NCI-H1092 treated with DMSO at 0.1 percent for 48 hours (cell line): ENCODE results near the gene CSRP2.

Experiments used
- DNase-seq: peaks from one replicate; lab custom pipeline; 2025; lab: John Stamatoyannopoulos, UW

Gene CSRP2

GRCh38 chr12:76891609-76892008, 12.8 kb upstream of the CSRP2 start:
- no peak for DNase-seq

- DNase-seq: no peak
Measured at GRCh38 chr12:76890151-76891143, 11.6 kb upstream of the CSRP2 start.

GRCh38 chr12:76888775-76889174, 10.0 kb upstream of the CSRP2 start:
- no peak for DNase-seq

DNA sequence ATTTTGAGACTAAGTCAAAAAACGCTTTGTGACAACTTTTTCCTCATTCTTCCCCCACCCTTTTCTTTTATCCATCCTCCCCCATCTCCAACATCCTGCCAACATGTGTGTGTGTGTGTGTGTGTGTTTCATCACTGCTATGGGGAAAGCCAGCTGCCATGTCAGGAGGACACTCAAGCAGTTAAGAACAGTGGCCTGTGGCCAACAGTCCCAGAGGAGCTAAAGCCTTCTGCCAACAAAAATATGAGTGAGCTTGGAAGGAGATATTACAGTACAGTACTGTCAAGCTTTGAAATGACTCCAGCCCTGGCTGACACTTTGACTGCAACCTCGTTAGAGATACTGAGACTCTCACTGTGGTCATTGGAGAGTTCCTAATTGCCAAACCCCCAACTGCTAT, 5.0 kb upstream of the CSRP2 start:
- no peak for DNase-seq

DNA sequence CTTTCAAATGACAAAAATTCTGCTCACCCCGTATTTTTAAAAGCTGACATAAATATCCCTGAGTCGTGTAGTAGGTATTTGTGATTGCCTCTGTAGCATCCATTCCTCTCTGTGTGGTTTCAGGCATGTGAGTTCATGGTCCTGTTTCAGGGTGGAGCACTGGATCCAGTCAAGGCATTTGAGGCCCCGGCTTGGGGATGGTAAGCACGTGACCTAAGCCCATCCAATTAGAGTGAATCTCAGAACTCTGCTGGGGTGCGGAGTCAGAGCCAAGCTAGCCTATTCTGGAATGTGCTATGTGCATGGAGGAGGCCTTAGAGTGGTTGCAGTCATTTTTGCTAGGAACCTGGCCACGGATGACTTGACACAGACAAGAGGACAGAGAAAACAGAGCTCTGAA, 4.3 kb upstream of the CSRP2 start:
- DNase-seq: no peak

- no peak for DNase-seq
Measured at GRCh38 chr12:76882367-76882766, 3.5 kb upstream of the CSRP2 start.

DNA sequence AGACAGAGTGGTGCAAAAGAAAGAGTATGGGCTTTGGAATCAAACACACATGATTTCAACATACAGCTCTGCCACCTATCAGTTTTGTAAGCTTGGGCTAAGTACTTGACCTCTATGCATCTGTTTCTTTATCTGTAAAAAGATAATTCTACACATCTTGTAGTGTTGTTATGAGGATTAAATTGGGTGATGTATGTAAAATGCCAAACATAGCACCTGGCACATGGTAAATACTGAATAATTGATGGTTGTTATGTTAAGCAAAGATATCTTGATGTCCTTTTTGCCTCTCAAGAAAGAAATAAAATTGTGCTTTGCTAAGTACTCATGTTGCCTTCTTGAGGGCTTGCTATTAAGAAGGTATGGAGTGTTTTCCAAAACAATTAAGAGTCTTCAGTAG, 2.3 kb upstream of the CSRP2 start:
- DNase-seq: no peak

- DNase-seq: no peak
Measured at GRCh38 chr12:76880519-76881023, 1.8 kb upstream of the CSRP2 start.

GRCh38 chr12:76879710-76880518, 1.1 kb upstream of the CSRP2 start:
- DNase-seq: no peak

DNA sequence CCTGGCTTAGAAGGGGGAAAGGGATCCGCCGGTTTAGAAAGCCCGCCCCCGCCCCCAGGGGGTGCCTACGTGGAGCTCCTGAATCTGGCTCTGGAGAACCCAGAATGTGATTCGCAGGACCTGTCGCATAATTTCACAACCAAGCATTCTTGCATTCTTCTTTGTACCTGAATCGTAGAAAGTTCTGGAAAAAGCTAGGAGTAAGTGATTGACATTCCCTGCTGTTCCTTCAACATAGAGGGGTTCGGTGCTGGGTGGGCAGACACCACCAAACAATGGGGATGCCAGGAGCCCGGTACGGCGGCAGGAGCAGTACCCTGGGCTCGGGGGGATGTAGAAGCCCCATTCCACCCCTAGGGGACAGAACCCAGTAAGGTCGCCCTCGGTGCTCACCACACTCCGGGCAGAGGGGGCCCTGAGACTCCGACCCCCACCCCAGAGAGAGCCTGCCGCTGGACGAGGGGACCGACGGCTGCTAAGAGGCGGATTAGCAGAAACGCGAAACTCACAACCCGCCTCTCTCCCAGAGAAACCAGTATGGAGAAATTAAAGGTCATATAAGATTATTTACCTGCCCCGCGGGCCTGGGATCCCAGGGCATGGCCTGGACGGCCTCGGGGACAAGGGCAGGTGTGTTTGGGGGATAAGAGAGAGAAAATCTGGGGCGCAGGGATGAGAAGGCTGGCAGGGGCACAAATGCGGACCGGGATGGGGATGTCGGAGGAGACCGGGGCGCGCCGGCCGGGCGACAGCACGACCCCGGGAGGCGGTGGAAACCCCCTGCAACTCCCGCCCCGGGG, 520 bp downstream of the CSRP2 start:
- peak; percentile 21 for DNase-seq

DNA sequence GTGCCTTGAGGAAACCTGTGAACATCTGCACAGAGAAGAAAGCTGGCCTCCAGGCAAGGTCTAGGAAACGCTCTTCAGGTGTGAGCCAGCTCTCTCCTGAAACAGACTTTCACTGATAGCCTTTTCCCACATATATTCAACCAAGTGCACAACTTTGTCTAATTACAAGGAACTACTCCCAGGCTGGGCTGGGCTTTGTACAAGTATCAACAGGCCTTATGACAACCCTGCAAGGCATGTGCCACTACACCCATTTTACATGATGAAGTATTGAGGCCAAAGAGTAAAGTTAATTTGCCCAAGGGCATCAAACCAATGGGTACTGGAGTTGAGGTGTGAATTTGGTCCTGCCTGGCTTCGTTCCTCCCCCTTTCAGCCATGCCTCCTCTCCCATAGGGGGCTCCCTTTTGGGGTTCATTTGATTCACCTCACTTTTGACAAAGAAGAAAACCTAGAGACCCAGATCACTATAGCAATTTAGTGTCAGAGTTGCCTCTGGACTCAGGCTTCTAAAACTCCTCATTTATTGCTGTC, 2.1 kb downstream of the CSRP2 start:
- no peak for DNase-seq

GRCh38 chr12:76874491-76875190, 4.2 kb downstream of the CSRP2 start:
- no peak for DNase-seq

- no peak for DNase-seq
Measured at GRCh38 chr12:76874027-76874426, 4.8 kb downstream of the CSRP2 start.

DNA sequence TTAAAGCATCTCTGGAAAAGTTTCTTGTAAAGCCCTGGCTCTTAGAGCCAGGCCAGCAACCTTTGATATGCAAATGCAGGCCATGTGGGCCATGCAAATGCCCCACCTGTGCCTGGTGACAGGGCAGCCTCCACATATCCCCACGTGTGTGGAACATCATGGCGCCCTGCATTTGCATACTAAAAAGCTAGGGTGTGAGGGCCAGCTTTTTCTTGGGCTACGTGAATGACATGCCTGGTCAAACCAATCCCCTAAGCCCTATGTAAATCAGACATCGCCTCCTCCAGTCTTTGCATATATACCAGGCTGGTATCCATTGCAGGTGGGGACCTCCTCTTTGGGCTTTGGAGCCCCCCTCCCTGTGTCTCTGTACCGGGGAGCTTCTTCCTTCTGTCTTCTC, 6.4 kb downstream of the CSRP2 start:
- DNase-seq: no peak

DNA sequence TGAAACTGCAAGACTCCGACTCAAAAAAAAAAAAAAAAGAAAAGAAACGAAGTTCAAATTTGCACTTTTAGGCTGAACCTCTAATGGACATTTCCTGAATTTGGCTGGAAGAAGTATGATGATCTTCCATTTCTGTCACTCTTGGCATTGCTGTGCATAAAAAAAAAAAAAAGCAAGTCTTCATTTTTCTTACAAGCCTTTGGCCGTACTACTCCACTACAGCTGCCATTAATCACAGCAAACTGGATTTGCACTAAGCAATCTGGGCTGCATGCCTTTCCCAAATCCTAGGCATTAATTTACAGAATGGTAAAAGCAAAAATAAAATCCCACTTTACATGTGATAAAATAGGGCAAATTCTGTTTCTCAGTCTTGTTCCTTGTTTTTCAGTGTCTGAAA, 7.1 kb downstream of the CSRP2 start:
- no peak for DNase-seq

DNA sequence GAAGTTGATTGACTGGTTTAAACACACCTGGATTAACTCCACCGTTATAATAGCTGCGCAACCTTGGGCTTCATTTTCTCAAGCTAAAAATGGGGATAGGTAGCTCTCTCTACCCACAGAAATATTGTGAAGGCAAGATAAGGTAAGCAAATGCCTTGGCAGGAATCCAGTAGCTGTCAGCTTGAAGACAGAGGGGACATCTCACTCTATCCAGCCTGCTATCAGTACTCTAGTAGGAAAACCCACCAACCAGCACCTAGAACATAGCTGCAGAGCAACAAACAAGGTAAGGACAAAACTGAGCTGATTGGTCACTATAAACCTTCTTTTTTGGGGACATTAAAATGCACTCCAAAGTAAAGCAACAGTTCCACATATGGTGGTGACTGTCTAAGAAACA, 7.7 kb downstream of the CSRP2 start:
- DNase-seq: no peak

DNA sequence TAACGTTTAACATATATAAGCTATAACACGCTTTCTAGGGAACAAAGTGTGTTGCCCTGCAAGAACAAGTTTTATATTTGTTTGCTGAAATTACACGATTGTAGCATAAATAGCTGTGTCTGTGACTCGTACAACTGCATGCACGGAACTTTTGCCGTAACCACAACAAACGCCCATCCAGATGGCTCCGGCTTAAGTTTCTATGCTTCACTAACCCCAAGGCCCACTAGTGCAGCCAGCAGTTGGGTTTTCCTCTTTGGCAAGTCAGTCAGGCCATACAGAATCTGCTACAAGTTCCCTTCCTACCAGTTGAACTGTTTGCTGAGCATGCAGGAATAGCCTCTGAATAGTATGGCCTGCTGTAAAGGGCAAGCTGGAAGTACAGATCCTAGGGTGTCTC, 12.1 kb downstream of the CSRP2 start:
- DNase-seq: no peak

- DNase-seq: no peak
Measured at GRCh38 chr12:76866151-76866567, 12.7 kb downstream of the CSRP2 start.

DNA sequence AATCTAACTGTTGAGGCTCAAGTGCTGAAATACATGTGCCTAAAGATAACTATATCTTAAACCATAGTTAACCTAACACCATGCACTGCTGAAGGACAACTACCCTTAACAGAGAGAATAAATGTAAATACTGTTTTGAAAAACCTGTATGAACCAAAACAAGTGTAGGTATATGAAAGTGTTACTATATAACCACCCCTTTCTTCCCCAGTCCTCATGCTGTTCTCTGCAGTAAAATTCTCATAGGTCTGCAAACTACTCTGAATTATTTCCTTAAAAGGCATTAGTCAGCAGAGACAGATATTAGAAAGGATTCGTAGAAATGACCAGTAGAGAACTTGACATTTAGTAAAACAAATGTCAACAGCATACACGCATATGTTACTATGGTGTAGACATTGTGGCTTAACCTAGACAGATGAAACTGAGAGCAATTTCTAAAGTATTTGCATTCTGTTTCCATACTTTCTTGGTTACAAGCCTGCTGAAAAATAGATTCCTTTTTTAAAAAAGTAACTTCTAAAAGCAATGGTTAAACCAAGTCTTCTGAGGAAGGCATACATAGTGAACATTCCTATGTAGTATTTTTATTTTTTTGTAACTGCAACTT, 13.9 kb downstream of the CSRP2 start:
- DNase-seq: no peak

DNA sequence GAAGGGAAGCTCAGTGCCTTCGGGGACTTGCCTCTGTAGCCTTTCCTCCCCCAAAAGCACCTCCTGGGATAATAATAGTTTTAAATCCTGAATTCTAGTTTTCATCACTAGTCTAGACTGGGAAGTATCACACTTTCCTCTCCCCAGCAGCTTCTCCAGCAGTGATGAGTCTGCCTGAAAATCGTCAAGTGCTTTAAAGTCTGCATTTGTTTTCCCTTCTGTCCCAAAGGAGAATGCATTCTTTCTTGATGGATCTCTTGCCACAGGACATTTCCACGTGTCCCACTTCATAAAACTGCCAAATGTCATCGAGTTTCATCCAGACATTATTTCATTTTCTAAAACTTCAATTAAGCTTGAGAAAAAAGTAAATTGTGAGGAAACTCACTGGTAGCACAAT, 15.0 kb downstream of the CSRP2 start:
- DNase-seq: no peak
